Activated CD8-positive, alpha-beta memory T cell treated with anti-CD3 and anti-CD28 coated beads, Interleukin-2, amount 50 U/mL, for 24 hours (primary cell): ENCODE results near the gene MAP7.
"Not testable (repeated sequence)": the region's sequence is repeated elsewhere in the genome, so short reads cannot be mapped to it uniquely, and the experiment has no call there.

Experiments used
- DNase-seq: peaks from one replicate; pipeline ENCODE4 v3.0.0-alpha.2; 2020; ENCODE audit errors: extremely low read depth

Gene MAP7

GRCh38 chr6:136468711-136469110 lies 81.5 kb downstream of the MAP7 start:
- no peak for DNase-seq

- DNase-seq, result no peak
Measured at GRCh38 chr6:136467186-136467585, 83.0 kb downstream of the MAP7 start.

GRCh38 chr6:136466777-136467176 lies 83.4 kb downstream of the MAP7 start:
- no peak for DNase-seq

- no peak for DNase-seq
Measured at GRCh38 chr6:136465766-136466303, 84.4 kb downstream of the MAP7 start.

GRCh38 chr6:136464874-136465273 lies 85.3 kb downstream of the MAP7 start:
- DNase-seq, result no peak

GRCh38 chr6:136464148-136464547 lies 86.1 kb downstream of the MAP7 start:
- DNase-seq, result no peak

- no peak for DNase-seq
Measured at GRCh38 chr6:136463743-136464142, 86.5 kb downstream of the MAP7 start.

GRCh38 chr6:136446579-136447187 lies 103.5 kb downstream of the MAP7 start:
- DNase-seq, result no peak

GRCh38 chr6:136446145-136446544 lies 104.1 kb downstream of the MAP7 start:
- DNase-seq, result no peak

- no peak for DNase-seq
Measured at GRCh38 chr6:136445063-136445462, 105.2 kb downstream of the MAP7 start.

- DNase-seq, result no peak
Measured at GRCh38 chr6:136440203-136440602, 110.0 kb downstream of the MAP7 start.

GRCh38 chr6:136439514-136440190 lies 110.6 kb downstream of the MAP7 start:
- no peak for DNase-seq

- no peak for DNase-seq
Measured at GRCh38 chr6:136438441-136438840, 111.8 kb downstream of the MAP7 start.

GRCh38 chr6:136437246-136437645 lies 113.0 kb downstream of the MAP7 start:
- DNase-seq, result no peak

- no peak for DNase-seq
Measured at GRCh38 chr6:136435101-136435500, 115.1 kb downstream of the MAP7 start.

- not testable (repeated sequence) for DNase-seq
Measured at GRCh38 chr6:136431306-136431705, 118.9 kb downstream of the MAP7 start.

- no peak for DNase-seq
Measured at GRCh38 chr6:136429264-136430065, 120.8 kb downstream of the MAP7 start.

GRCh38 chr6:136427378-136427717 lies 122.9 kb downstream of the MAP7 start:
- no peak for DNase-seq

- DNase-seq, result no peak
Measured at GRCh38 chr6:136426627-136427377, 123.4 kb downstream of the MAP7 start.

GRCh38 chr6:136425793-136426192 lies 124.4 kb downstream of the MAP7 start:
- DNase-seq, result no peak

GRCh38 chr6:136424901-136425300 lies 125.3 kb downstream of the MAP7 start:
- no peak for DNase-seq

- no peak for DNase-seq
Measured at GRCh38 chr6:136424450-136424849, 125.8 kb downstream of the MAP7 start.
